ENCODE data around the gene HTR3E. TPM values are rescaled to one million over a fixed set of nuclear protein-coding genes. Genes with fewer than 3 reads are reported as not detected.
A peak's percentile ranks its signal among the peaks of the same experiment; 100 is the strongest.

The HTR3E gene
- total and polyA plus RNA-seq, 2 of the 13 experiments (the other 11 are each of a cell fraction or from before 2014, with no cell fraction given), result not detected

- TF ChIP-seq ZNF570 (CRISPR knock-in tag; IDR thresholded peaks at IDR 0.05; ENCODE audit: borderline replicate concordance) (no peak), ZNF563 (CRISPR knock-in tag; IDR thresholded peaks at IDR 0.05) (peak; percentile 72; the same call in 1 of the 2 replicates), CTCF (CRISPR knock-in tag; IDR thresholded peaks at IDR 0.05) (peak; percentile 73), ZBTB38 (CRISPR knock-in tag; IDR thresholded peaks at IDR 0.05) (peak; percentile 52; the same call in 1 of the 2 replicates), TBX2 (CRISPR knock-in tag; IDR thresholded peaks at IDR 0.05; ENCODE audit: borderline replicate concordance) (peak; percentile 89), BRCA1 (CRISPR knock-in tag; IDR thresholded peaks at IDR 0.05) (no peak), MAFG (CRISPR knock-in tag; IDR thresholded peaks at IDR 0.05) (no peak), ZNF543 (CRISPR knock-in tag; IDR thresholded peaks at IDR 0.05) (no peak), RCOR2 (CRISPR knock-in tag; IDR thresholded peaks at IDR 0.05) (0 out of 2 replicates have a peak, but pooled peaks have one; percentile 17), JUND (CRISPR knock-in tag; IDR thresholded peaks at IDR 0.05) (no peak), TAF1 (CRISPR knock-in tag; IDR thresholded peaks at IDR 0.05) (peak; percentile 96), ZBTB20 (CRISPR knock-in tag; IDR thresholded peaks at IDR 0.05; ENCODE audit: borderline replicate concordance, low read depth) (peak; percentile 76; the same call in 1 of the 2 replicates), MIER2 (CRISPR knock-in tag; IDR thresholded peaks at IDR 0.05) (peak; percentile 61; the same call in 1 of the 2 replicates), ZBTB44 (CRISPR knock-in tag; IDR thresholded peaks at IDR 0.05) (0 out of 2 replicates have a peak, but pooled peaks have one; percentile 52), ZBED4 (CRISPR knock-in tag; IDR thresholded peaks at IDR 0.05; ENCODE audit: borderline replicate concordance) (peak; percentile 55; the same call in 1 of the 2 replicates), ZSCAN20 (CRISPR knock-in tag; IDR thresholded peaks at IDR 0.05; ENCODE audit: borderline replicate concordance) (no peak), CREB1 (IDR thresholded peaks at IDR 0.05) (peak; percentile 34; the same call in 1 of the 2 replicates), CREB1 (CRISPR knock-in tag; IDR thresholded peaks at IDR 0.05) (peak; percentile 79), ZBTB39 (CRISPR knock-in tag; IDR thresholded peaks at IDR 0.05) (no peak)
Measured at GRCh38 chr3:184135149-184135910, 38.5 kb downstream of the HTR3E start, which contains the start of gene EIF2B5 (continued).

Data from HepG2 (cell line).